Right lobe of liver (tissue), 4 donors: ENCODE measurements around the gene HK1.

Source experiments
- CTCF ChIP-seq, 4 donors: fragments of 200-600 bp in 3 of 4; fragments of 450-650 bp in 1 of 4; IDR thresholded peaks; one replicate each; pipeline versions ENCODE4 v1.5.1 to v1.8.0; 2016 to 2022; ENCODE audit warnings: antibody characterized with exemption in 4 of 4, mild to moderate bottlenecking in 2 of 4
- POLR2A ChIP-seq: fragments of 450-650 bp; IDR thresholded peaks from one replicate; pipeline ENCODE4 v1.6.1; 2017; ENCODE audit warnings: antibody characterized with exemption, mild to moderate bottlenecking
- donor health status: DM: no; HTN: no; CAD: no.
- donor health status: DM: no; HTN: no; CAD: no.
- donor health status: DM: no; HTN: yes; CAD: no.

- TF ChIP-seq CTCF (IDR thresholded peaks at IDR 0.05), result no peak
- no peak for TF ChIP-seq POLR2A
Observed at GRCh38 chr10:69329721-69330178, 51.5 kb downstream of the HK1 start.
